RWPE1 (cell line): Measurements from ENCODE around the gene AIP.

ENCODE experiments used
- CTCF ChIA-PET: fragments of 350-600 bp; sonication (Branson Sonifier 250); formaldehyde crosslinking; extraction: SDS; loops from one replicate; lab custom pipeline; 2021; lab: Yijun Ruan, JAX
- POLR2A ChIA-PET: fragments of 400-600 bp; formaldehyde crosslinking; extraction: SDS; loops from one replicate; lab custom pipeline; 2020; ENCODE audit warnings: antibody characterized with exemption; ENCODE audit not compliant: low non-redundant PET; lab: Yijun Ruan, JAX
- DNase-seq: peaks from one replicate; pipeline ENCODE4 v3.0.0; 2012; ENCODE audit warnings: low spot score
- H3K27ac ChIP-seq: fragments of 450-650 bp; 2 replicates; pipeline ENCODE4 v1.5.1; 2017
- TF ChIP-seq, protein P1 (sequence below): fragments of 450-650 bp; conservative IDR thresholded peaks from 2 replicates; pipeline ENCODE4 v1.5.1; 2017; ENCODE audit warnings: low read depth, mild to moderate bottlenecking

Gene AIP

GRCh38 chr11:67532889-67533288 lies 50.1 kb downstream of the AIP start:
- ChIA-PET POLR2A (no interaction called here), CTCF (no interaction called here)
- DNase-seq: no peak
- H3K27ac ChIP-seq: no peak overlapping the region
- TF ChIP-seq, protein P1, sequence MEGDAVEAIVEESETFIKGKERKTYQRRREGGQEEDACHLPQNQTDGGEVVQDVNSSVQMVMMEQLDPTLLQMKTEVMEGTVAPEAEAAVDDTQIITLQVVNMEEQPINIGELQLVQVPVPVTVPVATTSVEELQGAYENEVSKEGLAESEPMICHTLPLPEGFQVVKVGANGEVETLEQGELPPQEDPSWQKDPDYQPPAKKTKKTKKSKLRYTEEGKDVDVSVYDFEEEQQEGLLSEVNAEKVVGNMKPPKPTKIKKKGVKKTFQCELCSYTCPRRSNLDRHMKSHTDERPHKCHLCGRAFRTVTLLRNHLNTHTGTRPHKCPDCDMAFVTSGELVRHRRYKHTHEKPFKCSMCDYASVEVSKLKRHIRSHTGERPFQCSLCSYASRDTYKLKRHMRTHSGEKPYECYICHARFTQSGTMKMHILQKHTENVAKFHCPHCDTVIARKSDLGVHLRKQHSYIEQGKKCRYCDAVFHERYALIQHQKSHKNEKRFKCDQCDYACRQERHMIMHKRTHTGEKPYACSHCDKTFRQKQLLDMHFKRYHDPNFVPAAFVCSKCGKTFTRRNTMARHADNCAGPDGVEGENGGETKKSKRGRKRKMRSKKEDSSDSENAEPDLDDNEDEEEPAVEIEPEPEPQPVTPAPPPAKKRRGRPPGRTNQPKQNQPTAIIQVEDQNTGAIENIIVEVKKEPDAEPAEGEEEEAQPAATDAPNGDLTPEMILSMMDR: no peak

DNA sequence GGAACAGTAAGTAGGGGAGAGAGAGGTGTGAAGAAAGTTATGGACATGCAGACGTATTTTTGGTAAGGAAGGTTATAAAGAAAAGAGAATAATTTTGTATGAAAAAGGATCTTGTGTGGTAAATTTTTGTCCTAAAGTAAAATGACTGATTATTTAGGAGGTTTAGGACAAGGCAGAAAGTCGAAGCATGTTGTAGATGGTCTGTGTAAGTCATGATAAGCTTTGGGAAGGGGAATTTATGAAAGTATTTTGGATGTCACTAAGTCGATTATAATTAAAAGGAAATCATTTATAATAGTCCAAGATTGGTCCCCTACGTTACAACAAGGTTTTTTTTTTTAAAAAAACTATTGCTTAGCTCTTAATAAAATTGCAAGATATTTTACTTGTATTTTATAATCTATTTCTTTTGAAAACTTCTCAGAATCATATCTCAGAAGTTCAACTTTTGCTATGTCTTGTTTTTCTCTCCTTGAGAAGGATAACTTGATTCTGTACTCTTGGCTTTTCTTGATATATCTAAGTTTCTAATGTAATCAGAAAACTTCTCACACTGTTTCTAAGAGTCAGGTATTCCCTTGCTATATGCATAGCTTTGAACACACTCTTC lies 51.3 kb downstream of the AIP start:
- POLR2A ChIA-PET: interaction anchor here (0.7 kb wide), 1 partner anchor 904 kb away, joined by 3 read pairs; no protein-coding TSS in a partner anchor
- CTCF ChIA-PET: interaction anchor here (0.7 to 1.2 kb wide), 2 partner anchors 12 to 548 kb away, joined by 3 read pairs; no protein-coding TSS in a partner anchor
- DNase-seq: no peak
- no peak overlapping the region for H3K27ac ChIP-seq
- TF ChIP-seq, protein P1: no peak

GRCh38 chr11:67535561-67535960 lies 52.7 kb downstream of the AIP start:
- no peak for DNase-seq
- CTCF ChIA-PET: interaction anchor here (0.7 kb wide), 1 partner anchor 1676 kb away, joined by 3 read pairs; no protein-coding TSS in a partner anchor
- no peak overlapping the region for H3K27ac ChIP-seq
- POLR2A ChIA-PET: no interaction called here
- TF ChIP-seq, protein P1: no peak

DNA sequence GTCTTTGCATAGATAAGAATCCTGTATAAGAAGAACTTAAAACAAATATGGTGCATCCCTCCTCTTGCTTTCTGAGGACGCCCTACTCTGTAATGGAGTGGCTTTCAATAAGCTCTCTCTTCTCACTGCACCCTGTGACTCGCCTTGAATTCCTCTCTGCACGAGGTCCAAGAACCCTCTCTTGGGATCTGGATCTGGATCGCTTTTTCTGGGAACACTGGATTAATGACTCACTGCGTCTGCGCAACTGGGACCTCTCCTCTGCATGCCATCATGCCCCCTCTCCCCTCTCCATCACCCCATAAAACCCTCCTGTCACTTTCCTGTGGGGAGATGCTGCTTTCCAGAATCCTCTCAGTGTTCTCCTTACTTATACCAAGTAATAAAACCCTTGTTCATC lies 55.5 kb downstream of the AIP start:
- no peak overlapping the region for H3K27ac ChIP-seq
- CTCF ChIA-PET: no interaction called here
- POLR2A ChIA-PET: no interaction called here
- TF ChIP-seq, protein P1: no peak
- DNase-seq: no peak

GRCh38 chr11:67538823-67539505 lies 56.1 kb downstream of the AIP start:
- ChIA-PET CTCF (interaction anchor here (0.5 kb wide), 1 partner anchor 165 kb away, joined by 3 read pairs; the partner anchor contains the start of gene CLCF1), POLR2A (no interaction called here)
- H3K27ac ChIP-seq: no peak overlapping the region
- TF ChIP-seq, protein P1: no peak
- DNase-seq: no peak

DNA sequence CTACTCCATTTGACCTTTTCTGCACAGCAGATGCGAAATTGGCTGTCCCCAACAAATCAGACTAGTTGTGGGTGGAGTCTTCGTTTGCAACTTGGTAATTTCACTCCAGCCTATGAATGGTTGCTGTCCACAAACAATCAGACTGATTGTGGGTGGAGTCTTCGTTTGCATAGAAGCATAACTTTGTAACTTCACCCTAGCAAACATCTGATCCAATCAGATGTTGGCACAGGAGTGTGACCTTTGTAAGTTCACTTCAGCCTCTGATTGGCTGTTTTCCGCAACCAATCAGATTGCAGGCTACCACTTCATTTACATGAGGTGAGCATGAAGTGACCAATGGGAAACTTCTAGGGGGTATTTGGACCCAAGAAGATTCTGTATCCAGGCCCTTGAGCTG lies 56.7 kb downstream of the AIP start:
- POLR2A ChIA-PET: no interaction called here
- no peak overlapping the region for H3K27ac ChIP-seq
- no peak for DNase-seq
- TF ChIP-seq, protein P1: no peak
- CTCF ChIA-PET: interaction anchor here (0.5 kb wide), 1 partner anchor 166 kb away, joined by 3 read pairs; the partner anchor contains the start of gene CLCF1
